C4-2B (cell line): ENCODE measurements around the gene CLMN.

Experiments used
- H3K27ac ChIP-seq: fragments of 450-650 bp; 2 replicates; pipeline ENCODE4 v1.5.1; 2017
- CTCF ChIP-seq: fragments of 450-650 bp; conservative IDR thresholded peaks from 2 replicates; pipeline ENCODE4 v1.5.1; 2017; ENCODE audit warnings: mild to moderate bottlenecking
- ZFX ChIP-seq: fragments of 450-650 bp; IDR thresholded peaks from 2 replicates; pipeline ENCODE4 v1.6.1; 2017

CLMN gene

DNA sequence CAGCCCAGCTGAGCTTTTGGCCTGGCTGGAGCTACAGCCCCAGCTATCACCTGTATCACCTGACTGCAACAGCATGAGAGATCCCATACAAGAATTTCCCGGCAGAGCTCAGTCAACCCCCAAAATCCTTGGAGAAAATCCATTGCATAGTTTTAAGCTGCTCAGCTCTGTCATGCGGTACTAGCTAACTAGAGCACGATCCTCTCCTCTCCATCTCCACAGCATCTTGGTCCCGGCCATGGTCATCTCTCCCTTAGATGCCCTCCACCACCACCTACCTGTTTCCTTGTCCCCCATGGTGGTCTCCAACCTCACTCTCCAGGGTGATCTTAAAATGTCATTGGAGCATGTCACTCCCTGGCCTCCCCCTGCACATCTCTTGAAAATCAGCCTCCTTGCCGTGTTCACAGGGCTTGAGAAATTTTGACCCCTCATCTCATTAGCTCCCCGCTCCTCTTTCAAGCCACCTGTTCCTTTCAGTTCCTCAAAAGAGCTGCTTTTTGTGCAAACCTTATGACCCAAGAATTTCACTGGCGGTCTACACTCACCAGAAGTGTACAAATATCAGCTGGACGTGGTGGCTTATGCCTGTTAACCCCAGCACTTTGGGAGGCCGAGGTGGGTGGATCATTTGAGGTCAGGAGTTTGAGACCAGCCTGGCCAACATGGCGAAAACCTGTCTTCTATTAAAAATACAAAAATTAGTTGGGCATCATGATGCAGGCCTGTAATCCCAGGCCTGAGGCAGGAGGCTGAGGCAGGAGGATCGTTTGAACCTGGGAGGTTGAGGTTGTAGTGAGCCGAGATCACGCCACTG is 8.1 kb upstream of the CLMN start:
- TF ChIP-seq CTCF (no peak), ZFX (no peak)
- no peak overlapping the region for H3K27ac ChIP-seq

DNA sequence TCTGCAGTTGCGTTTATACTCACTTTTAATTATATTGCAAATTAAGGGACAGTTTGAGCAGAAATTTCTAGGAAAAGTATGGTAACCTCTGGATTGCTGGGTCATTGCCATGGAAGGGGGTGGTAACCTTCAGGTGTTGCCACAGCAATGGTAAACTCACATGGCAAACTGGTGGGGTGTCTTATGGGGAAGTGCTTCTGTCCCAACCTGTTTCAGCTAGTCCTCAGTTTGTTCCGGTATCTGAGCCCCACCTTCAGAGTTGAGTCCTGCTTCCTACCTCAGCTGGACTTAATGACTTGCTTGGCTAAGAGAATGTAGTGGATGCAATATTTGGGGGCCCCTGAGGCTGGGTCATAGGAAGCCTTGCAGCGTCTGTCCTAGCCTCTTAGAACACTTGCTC is 7.3 kb upstream of the CLMN start:
- no peak overlapping the region for H3K27ac ChIP-seq
- TF ChIP-seq CTCF = no peak
- TF ChIP-seq ZFX = no peak

DNA sequence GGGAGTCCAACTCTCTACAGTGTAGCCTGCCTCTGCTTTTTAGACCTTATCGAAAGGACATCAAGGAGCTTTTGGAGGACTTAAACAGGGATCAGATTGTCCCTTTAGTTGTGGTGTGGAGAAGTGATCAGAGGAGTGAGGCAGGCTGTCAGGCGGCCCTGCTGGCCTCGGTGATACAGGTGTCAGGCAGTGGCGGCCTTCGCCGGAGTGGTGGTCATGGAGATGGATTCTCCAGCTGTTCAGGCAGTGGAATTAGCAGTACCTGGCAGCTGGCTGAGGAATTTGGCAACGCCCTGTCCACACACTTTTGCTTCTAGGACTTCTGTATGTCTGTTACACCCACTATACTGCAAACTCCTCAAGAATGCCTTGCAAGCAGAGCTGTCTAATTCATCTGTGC is 4.2 kb upstream of the CLMN start:
- H3K27ac ChIP-seq = no peak overlapping the region
- TF ChIP-seq ZFX (no peak), CTCF (no peak)

DNA sequence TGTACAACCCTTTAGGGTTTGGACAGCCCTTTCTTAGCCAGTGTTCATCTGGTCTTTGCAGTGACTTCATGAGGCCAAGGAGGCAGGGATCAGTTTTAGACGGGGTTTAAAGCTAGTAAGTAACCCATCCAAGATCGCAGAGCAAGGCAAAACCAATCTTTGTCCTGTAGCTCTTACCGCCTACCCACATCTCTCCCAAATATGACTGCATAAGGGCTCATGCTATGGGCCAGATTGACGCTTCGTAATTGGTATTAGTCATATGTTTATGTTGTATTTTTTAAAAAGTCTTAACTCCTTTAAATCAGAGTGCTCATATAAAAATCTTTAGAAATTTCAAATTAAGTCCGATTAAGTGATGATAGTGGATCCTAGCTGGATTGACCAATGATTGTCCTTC is 3.7 kb upstream of the CLMN start:
- TF ChIP-seq ZFX = no peak
- no peak for TF ChIP-seq CTCF

DNA sequence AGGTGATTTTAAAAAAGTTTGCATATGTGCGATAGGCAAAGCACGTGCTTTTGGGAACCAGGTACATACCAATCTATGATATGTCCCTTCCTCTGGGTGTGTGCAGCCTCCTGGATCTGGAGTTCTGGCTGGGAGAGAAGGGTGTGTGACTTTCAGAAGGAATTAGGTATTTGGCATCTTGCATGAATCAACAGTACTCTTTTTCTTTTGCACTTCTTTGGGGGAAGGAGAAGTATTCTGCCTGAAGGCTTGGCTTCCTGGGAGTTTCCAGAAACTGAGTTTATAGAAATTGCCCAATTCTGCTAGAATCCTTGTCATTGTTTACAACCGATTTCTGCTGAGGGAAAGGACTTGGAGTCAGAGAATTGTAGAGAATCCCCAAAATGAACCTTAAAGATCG is 2.9 kb upstream of the CLMN start:
- TF ChIP-seq CTCF (no peak), ZFX (no peak)
- no peak overlapping the region for H3K27ac ChIP-seq

More for the DNA sequence above, 3.7 kb upstream of the CLMN start:
- no peak overlapping the region for H3K27ac ChIP-seq

GRCh38 chr14:95321693-95322455 is 2.2 kb upstream of the CLMN start:
- TF ChIP-seq CTCF (no peak), ZFX (no peak)

DNA sequence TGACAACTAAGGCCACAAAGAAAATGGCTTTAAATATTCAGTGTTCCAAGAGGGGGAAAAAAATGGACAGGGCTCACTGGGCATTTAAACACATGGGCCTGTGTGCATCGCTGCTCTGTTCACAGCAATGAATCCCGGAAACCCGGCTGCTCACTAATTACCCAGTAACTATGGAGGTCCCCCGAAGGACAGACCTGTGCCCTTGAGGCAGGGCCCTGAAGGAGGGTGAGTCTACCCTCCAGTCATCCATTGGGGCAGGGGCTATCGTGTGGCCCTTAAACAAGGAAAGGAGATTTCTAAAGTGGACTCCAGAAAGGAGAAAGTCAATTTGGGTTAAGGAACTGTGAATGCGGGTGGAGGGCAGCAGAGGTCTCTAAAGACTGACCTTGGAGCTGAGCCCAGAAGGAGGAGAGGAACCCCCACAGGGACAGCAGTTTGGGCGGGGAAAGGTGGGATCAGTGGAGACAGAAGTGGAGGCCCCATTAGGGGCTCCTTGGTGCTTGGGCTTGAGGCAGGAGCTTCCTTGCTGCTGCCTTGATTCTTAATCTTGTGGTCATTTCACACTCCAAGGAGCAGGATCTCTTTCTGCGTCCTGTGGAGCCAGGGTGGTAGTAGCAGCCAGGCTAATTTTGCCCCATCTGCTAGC is 1.4 kb upstream of the CLMN start:
- TF ChIP-seq CTCF (no peak), ZFX (no peak)
- no peak overlapping the region for H3K27ac ChIP-seq

More at GRCh38 chr14:95321693-95322455, 2.2 kb upstream of the CLMN start:
- H3K27ac ChIP-seq = no peak overlapping the region
